ENCODE measurements around the gene ADGRB2. TPM values are rescaled to one million over a fixed set of nuclear protein-coding genes. Genes with fewer than 3 reads are reported as not detected.

Gene ADGRB2
- total RNA-seq, 2 donors from 2014 or later, result 3.0 to 10.2 TPM

DNA sequence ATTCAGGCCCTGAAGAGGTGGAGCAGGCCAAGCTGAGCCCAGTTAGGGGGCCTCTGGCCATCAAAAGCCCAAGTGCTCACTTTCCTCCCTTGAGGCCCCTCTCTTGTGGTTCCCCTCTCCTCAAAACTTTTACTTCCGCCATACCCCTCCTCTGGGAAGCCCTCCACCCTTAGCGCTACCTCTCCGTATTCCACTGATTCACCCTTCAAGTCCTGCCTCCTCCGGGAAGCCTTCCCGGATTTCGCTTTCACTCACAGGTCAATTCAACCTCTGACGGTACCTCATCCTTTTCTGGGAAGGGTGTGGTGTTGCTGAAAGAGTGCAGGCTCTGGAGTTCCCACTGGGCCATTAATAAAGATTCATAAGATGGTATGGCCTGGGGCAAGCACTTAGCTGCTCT lies 32.6 kb upstream of the ADGRB2 start:
- intact Hi-C loops (cut with DNase I), result loop anchor here (10.0 kb wide), 1 partner anchor 168 kb away; no protein-coding TSS in a partner anchor
- TF ChIP-seq POLR2AphosphoS5 (IDR thresholded peaks at IDR 0.05), result no peak
- TF ChIP-seq POLR2A (IDR thresholded peaks at IDR 0.05), result no peak
- TF ChIP-seq, protein P1, sequence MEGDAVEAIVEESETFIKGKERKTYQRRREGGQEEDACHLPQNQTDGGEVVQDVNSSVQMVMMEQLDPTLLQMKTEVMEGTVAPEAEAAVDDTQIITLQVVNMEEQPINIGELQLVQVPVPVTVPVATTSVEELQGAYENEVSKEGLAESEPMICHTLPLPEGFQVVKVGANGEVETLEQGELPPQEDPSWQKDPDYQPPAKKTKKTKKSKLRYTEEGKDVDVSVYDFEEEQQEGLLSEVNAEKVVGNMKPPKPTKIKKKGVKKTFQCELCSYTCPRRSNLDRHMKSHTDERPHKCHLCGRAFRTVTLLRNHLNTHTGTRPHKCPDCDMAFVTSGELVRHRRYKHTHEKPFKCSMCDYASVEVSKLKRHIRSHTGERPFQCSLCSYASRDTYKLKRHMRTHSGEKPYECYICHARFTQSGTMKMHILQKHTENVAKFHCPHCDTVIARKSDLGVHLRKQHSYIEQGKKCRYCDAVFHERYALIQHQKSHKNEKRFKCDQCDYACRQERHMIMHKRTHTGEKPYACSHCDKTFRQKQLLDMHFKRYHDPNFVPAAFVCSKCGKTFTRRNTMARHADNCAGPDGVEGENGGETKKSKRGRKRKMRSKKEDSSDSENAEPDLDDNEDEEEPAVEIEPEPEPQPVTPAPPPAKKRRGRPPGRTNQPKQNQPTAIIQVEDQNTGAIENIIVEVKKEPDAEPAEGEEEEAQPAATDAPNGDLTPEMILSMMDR (IDR thresholded peaks at IDR 0.05), result no peak
- 91% methylated on average over 7 of the region's 7 CpGs for WGBS
- Histone ChIP-seq H3K27ac (no peak overlapping the region), H3K27me3 (replicated peaks; ENCODE audit: insufficient read depth) (no peaks in the 10 kb centered on the region), H3K4me1 (replicated peaks) (no peaks in the 10 kb centered on the region), H3K36me3 (no peaks in the 10 kb centered on the region), H3K4me3 (no peak overlapping the region), H3K9me3 (no peaks in the 10 kb centered on the region)
- DNase-seq (ENCODE audit: low spot score), result no peak

DNA sequence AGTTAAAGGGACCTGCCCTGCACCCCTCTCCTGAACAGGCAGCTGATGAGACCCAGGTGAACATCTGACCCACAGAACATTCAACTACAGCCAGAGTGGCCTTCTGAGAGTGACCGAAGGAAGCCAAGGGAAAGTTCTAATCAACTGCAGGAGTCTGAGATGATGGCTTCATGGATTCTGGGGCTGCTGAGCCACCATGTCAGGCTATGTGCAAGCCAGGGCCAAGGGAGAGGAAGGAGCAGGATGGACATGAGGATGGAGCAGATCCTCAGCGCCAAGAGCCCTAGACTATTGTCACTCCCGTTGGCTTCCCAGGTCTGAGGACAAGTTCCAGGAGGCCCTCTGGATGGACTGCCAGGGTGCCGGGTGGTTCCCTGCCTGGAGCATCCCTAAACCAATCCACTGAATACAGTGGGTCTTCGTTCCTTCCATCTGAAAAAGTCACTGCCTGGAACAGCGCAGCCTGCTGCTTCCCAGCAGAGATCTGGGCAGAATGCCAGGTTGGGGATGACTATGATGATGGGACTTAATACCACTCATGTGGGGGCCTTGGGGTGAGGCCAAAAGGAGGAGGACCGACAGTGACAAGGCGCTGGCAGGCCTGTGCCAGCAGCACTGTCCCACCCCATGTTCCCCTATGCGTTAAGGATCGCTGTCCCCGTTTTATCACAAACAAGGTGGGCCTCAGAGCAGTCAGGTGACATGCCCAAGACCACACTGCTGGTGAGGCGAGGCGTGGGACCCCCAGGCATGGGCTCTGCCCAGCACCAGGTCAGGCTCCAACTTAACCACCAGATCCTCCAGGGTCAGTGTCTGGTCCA lies 31.9 kb upstream of the ADGRB2 start:
- Histone ChIP-seq H3K9me3 (no peaks in the 10 kb centered on the region), H3K36me3 (no peaks in the 10 kb centered on the region), H3K4me3 (no peak overlapping the region), H3K27me3 (replicated peaks; ENCODE audit: insufficient read depth) (no peaks in the 10 kb centered on the region), H3K4me1 (replicated peaks) (no peaks in the 10 kb centered on the region), H3K27ac (no peak overlapping the region)
- no peak for DNase-seq (ENCODE audit: low spot score)
- TF ChIP-seq POLR2A (IDR thresholded peaks at IDR 0.05) (no peak), POLR2AphosphoS5 (IDR thresholded peaks at IDR 0.05) (no peak)
- TF ChIP-seq, protein P1 (IDR thresholded peaks at IDR 0.05), result no peak
- intact Hi-C loops (cut with DNase I), result loop anchor here (10.0 kb wide), 1 partner anchor 169 kb away; no protein-coding TSS in a partner anchor
- 75% methylated on average over 13 of the region's 13 CpGs for WGBS

GRCh38 chr1:31795096-31795675 lies 31.0 kb upstream of the ADGRB2 start:
- Histone ChIP-seq H3K4me1 (replicated peaks) (no peaks in the 10 kb centered on the region), H3K27ac (no peak overlapping the region), H3K36me3 (no peaks in the 10 kb centered on the region), H3K27me3 (replicated peaks; ENCODE audit: insufficient read depth) (no peaks in the 10 kb centered on the region), H3K4me3 (no peak overlapping the region), H3K9me3 (no peaks in the 10 kb centered on the region)
- intact Hi-C loops (cut with DNase I), result loop anchor here (10.0 kb wide), 1 partner anchor 170 kb away; no protein-coding TSS in a partner anchor
- DNase-seq (ENCODE audit: low spot score), result no peak
- TF ChIP-seq, protein P1 (IDR thresholded peaks at IDR 0.05), result no peak
- TF ChIP-seq POLR2A (IDR thresholded peaks at IDR 0.05) (no peak), POLR2AphosphoS5 (IDR thresholded peaks at IDR 0.05) (no peak)
- 36% methylated on average over 2 of the region's 2 CpGs for WGBS

DNA sequence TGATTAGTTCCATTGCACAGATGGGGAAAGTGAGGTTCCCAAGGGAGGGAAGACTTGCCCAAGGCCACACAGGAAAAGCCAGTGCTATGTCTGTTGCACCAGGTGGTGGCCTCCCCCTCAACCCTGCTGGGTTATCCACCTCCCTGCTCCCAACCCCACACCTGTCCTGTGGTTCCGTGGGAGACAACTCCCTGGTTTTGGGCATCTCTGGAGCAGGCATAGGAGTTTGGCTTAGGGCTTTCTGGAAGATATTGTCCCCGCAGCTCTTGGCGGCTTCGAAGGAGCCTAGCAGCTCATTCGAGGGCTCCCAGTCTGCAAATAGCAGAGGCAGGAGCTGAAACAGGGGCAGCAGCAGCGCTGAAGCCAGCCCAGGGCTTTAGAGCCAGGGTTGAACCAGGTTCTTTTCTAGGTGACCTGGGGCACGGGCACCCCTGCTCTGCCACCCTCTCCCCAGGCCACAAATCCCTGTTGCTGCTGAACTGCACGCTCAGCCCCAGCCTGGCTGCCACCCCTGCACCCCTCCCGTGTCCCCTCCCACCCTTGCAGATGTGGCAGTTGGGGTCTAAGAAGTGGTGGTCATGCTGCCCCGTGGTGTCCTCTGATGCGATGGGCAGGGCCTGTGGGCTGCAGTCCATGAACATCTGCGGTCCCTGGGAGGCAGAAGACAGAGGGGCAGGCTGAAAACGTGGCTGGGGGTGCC lies 29.6 kb upstream of the ADGRB2 start:
- no peaks in the 10 kb centered on the region for H3K27me3 ChIP-seq (replicated peaks; ENCODE audit: insufficient read depth)
- no peak for DNase-seq (ENCODE audit: low spot score)
- H3K4me3 ChIP-seq, result no peak overlapping the region
- TF ChIP-seq, protein P1 (IDR thresholded peaks at IDR 0.05), result no peak
- TF ChIP-seq POLR2AphosphoS5 (IDR thresholded peaks at IDR 0.05) (no peak), POLR2A (IDR thresholded peaks at IDR 0.05) (no peak)
- intact Hi-C loops (cut with DNase I), result loop anchor here (5.0 to 10.0 kb wide), 2 partner anchors 171 to 231 kb away; no protein-coding TSS in a partner anchor
- H3K4me1 ChIP-seq (replicated peaks), result no peaks in the 10 kb centered on the region
- no peaks in the 10 kb centered on the region for H3K9me3 ChIP-seq
- H3K27ac ChIP-seq, result no peak overlapping the region
- no peaks in the 10 kb centered on the region for H3K36me3 ChIP-seq
- WGBS, result 86% methylated on average over 13 of the region's 13 CpGs
